Measurements from ENCODE around the gene SLC25A21. TPM values are rescaled to one million over a fixed set of nuclear protein-coding genes. Genes with fewer than 3 reads are reported as not detected.

SLC25A21 gene
- total RNA-seq, 2 experiments from 2014 or later, result not detected

- ChIA-PET POLR2A (no interaction called here), CTCF (no interaction called here)
- Mint-ChIP-seq H3K4me3 (no peak overlapping the region), H3K4me1 (ENCODE audit: low read depth) (no peaks in the 10 kb centered on the region), H3K9me3 (no peaks in the 10 kb centered on the region), H3K27me3 (no peaks in the 10 kb centered on the region), H3K36me3 (ENCODE audit: low read depth) (no peaks in the 10 kb centered on the region), H3K27ac (no peak overlapping the region)
- no peaks in the 10 kb centered on the region for H3K27me3 ChIP-seq (ENCODE audit: control insufficient read depth in 1 of 2, insufficient read depth in 2 of 2, low read length in 2 of 2)
- no peaks in the 10 kb centered on the region for H3K36me3 ChIP-seq (ENCODE audit: insufficient read depth, low read length)
- TF ChIP-seq CTCF (IDR thresholded peaks at IDR 0.05), result no peak
- DNase-seq, result no peak
- ATAC-seq (ENCODE audit: poor library complexity), result no peak
- H3K9me3 ChIP-seq (ENCODE audit: control insufficient read depth in 1 of 2, insufficient read depth in 1 of 2, low read length in 2 of 2), result no peaks in the 10 kb centered on the region
- no peak overlapping the region for H3K4me3 ChIP-seq (ENCODE audit: low read length)
- intact Hi-C loops (cut with DNase I, micrococcal nuclease), result no loop called here
- H3K4me1 ChIP-seq (ENCODE audit: insufficient read depth, low read length), result no peaks in the 10 kb centered on the region
- H3K27ac ChIP-seq (ENCODE audit: low read depth in 1 of 2, low read length in 2 of 2), result no peak overlapping the region
Observed at GRCh38 chr14:36951380-36951911, 221.0 kb downstream of the SLC25A21 start.

- H3K27me3 ChIP-seq (ENCODE audit: control insufficient read depth in 1 of 2, insufficient read depth in 2 of 2, low read length in 2 of 2), result no peaks in the 10 kb centered on the region
- H3K4me1 ChIP-seq (ENCODE audit: insufficient read depth, low read length), result no peaks in the 10 kb centered on the region
- no peak for DNase-seq
- H3K36me3 Mint-ChIP-seq (ENCODE audit: low read depth), result no peaks in the 10 kb centered on the region
- intact Hi-C loops (cut with DNase I, micrococcal nuclease), result no loop called here
- no peaks in the 10 kb centered on the region for H3K9me3 ChIP-seq (ENCODE audit: control insufficient read depth in 1 of 2, insufficient read depth in 1 of 2, low read length in 2 of 2)
- H3K36me3 ChIP-seq (ENCODE audit: insufficient read depth, low read length), result no peaks in the 10 kb centered on the region
- H3K27ac Mint-ChIP-seq, result no peak overlapping the region
- no peaks in the 10 kb centered on the region for H3K4me1 Mint-ChIP-seq (ENCODE audit: low read depth)
- POLR2A ChIA-PET, result no interaction called here
- no peak for ATAC-seq (ENCODE audit: poor library complexity)
- H3K27me3 Mint-ChIP-seq, result no peaks in the 10 kb centered on the region
- no peak overlapping the region for H3K4me3 Mint-ChIP-seq
- H3K9me3 Mint-ChIP-seq, result no peaks in the 10 kb centered on the region
- no peak overlapping the region for H3K27ac ChIP-seq (ENCODE audit: low read depth in 1 of 2, low read length in 2 of 2)
- H3K4me3 ChIP-seq (ENCODE audit: low read length), result no peak overlapping the region
- no peak for TF ChIP-seq CTCF (IDR thresholded peaks at IDR 0.05)
- CTCF ChIA-PET, result no interaction called here
Observed at GRCh38 chr14:36950812-36951211, 221.6 kb downstream of the SLC25A21 start.

- Mint-ChIP-seq H3K9me3 (no peaks in the 10 kb centered on the region), H3K4me1 (ENCODE audit: low read depth) (no peaks in the 10 kb centered on the region), H3K27me3 (no peaks in the 10 kb centered on the region), H3K36me3 (ENCODE audit: low read depth) (no peaks in the 10 kb centered on the region), H3K4me3 (no peak overlapping the region), H3K27ac (no peak overlapping the region)
- intact Hi-C loops (cut with DNase I, micrococcal nuclease), result loop anchor here in 1 of 2 experiments (10.0 kb wide), 1 partner anchor 1065 kb away; no protein-coding TSS in a partner anchor
- ChIA-PET POLR2A (no interaction called here), CTCF (no interaction called here)
- no peaks in the 10 kb centered on the region for H3K9me3 ChIP-seq (ENCODE audit: control insufficient read depth in 1 of 2, insufficient read depth in 1 of 2, low read length in 2 of 2)
- no peaks in the 10 kb centered on the region for H3K36me3 ChIP-seq (ENCODE audit: insufficient read depth, low read length)
- TF ChIP-seq CTCF (IDR thresholded peaks at IDR 0.05), result no peak
- ATAC-seq (ENCODE audit: poor library complexity) (no peak), DNase-seq (no peak)
- no peak overlapping the region for H3K4me3 ChIP-seq (ENCODE audit: low read length)
- H3K27ac ChIP-seq (ENCODE audit: low read depth in 1 of 2, low read length in 2 of 2), result no peak overlapping the region
- no peaks in the 10 kb centered on the region for H3K4me1 ChIP-seq (ENCODE audit: insufficient read depth, low read length)
- no peaks in the 10 kb centered on the region for H3K27me3 ChIP-seq (ENCODE audit: control insufficient read depth in 1 of 2, insufficient read depth in 2 of 2, low read length in 2 of 2)
Observed at GRCh38 chr14:36949371-36949770, 223.0 kb downstream of the SLC25A21 start.

Data from CD4-positive, alpha-beta T cell (primary cell).